ENCODE data around the gene ACOX3.
"Not testable (repeated sequence)": the region's sequence is repeated elsewhere in the genome, so short reads cannot be mapped to it uniquely, and the experiment has no call there.

ACOX3 gene

DNA sequence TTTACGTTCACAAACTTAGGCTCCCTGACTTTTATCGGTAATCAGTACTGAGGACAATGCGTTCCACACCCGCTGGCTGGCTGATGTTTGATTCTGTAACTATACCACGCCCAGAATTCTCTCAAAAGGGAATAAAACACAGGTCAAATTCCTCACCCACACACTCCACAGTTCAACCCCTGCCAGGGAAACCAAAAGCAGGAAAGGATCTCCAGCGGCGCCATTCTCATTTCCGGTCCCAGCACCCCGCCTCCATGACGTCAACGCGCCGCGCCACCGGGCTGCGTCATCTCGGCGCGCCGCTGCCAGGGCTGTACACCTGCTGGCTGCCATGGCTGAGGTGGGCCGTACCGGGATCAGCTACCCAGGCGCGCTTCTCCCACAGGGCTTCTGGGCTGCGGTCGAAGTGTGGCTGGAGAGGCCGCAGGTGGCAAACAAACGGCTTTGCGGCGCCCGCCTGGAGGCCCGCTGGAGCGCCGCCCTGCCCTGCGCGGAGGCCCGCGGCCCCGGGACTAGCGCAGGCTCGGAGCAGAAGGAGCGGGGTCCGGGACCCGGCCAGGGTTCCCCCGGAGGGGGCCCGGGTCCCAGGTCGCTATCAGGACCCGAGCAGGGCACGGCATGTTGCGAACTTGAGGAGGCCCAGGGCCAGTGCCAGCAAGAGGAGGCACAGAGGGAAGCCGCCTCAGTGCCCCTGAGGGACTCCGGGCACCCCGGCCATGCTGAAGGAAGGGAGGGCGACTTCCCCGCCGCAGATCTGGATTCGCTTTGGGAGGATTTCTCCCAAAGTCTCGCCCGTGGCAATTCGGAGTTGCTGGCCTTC, at the start of gene ACOX3, which contains the start of gene TRMT44:
Gene ACOX3 (minus strand): TSS at position 232 of the 820 bp plus-strand sequence. CDS start 24,202 bp downstream, outside the sequence.
Gene TRMT44 (plus strand): TSS at position 286 of the 820 bp plus-strand sequence. CDS start 46 bp downstream, at position 332.
- Histone ChIP-seq H3K4me3 (ENCODE audit: low read length, poor library complexity, severe bottlenecking) (peak within 1 kb of the TSS; percentile 92), H3K36me3 (ENCODE audit: insufficient read depth, low read length) (no peaks in the 10 kb centered on the region), H3K27me3 (ENCODE audit: insufficient read depth, low read length, poor library complexity, severe bottlenecking) (no peaks in the 10 kb centered on the region), H3K4me1 (ENCODE audit: insufficient read depth, low read length, poor library complexity, severe bottlenecking) (peaks cover 27% of the 10 kb centered on the region), H3K9me2 (replicated peaks; ENCODE audit: low read depth, low read length) (no peaks in the 10 kb centered on the region), H3K9me3 (ENCODE audit: insufficient read depth, low read depth, low read length) (no peaks in the 10 kb centered on the region), H3K9ac (ENCODE audit: low read depth, low read length, poor library complexity, severe bottlenecking) (peak within 1 kb of the TSS; percentile 88), H4K20me1 (ENCODE audit: insufficient read depth, low read length, poor library complexity, severe bottlenecking) (peaks cover 4% of the 10 kb centered on the region), H2AFZ (ENCODE audit: low read length) (peak within 1 kb of the TSS; percentile 93), H3K79me2 (ENCODE audit: insufficient read depth, low read length) (peaks cover 61% of the 10 kb centered on the region), H3F3A (ENCODE audit: low read depth) (no peaks in the 10 kb centered on the region), H3K4me2 (ENCODE audit: low read depth, low read length, poor library complexity, severe bottlenecking) (peak within 1 kb of the TSS; percentile 97)
- TF ChIP-seq EZH2phosphoT487 (IDR thresholded peaks at IDR 0.05; ENCODE audit: borderline replicate concordance), result no peak
- TF ChIP-seq, protein P1, sequence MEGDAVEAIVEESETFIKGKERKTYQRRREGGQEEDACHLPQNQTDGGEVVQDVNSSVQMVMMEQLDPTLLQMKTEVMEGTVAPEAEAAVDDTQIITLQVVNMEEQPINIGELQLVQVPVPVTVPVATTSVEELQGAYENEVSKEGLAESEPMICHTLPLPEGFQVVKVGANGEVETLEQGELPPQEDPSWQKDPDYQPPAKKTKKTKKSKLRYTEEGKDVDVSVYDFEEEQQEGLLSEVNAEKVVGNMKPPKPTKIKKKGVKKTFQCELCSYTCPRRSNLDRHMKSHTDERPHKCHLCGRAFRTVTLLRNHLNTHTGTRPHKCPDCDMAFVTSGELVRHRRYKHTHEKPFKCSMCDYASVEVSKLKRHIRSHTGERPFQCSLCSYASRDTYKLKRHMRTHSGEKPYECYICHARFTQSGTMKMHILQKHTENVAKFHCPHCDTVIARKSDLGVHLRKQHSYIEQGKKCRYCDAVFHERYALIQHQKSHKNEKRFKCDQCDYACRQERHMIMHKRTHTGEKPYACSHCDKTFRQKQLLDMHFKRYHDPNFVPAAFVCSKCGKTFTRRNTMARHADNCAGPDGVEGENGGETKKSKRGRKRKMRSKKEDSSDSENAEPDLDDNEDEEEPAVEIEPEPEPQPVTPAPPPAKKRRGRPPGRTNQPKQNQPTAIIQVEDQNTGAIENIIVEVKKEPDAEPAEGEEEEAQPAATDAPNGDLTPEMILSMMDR (conservative IDR thresholded peaks at IDR 0.05; ENCODE audit: low read length), result no peak

DNA sequence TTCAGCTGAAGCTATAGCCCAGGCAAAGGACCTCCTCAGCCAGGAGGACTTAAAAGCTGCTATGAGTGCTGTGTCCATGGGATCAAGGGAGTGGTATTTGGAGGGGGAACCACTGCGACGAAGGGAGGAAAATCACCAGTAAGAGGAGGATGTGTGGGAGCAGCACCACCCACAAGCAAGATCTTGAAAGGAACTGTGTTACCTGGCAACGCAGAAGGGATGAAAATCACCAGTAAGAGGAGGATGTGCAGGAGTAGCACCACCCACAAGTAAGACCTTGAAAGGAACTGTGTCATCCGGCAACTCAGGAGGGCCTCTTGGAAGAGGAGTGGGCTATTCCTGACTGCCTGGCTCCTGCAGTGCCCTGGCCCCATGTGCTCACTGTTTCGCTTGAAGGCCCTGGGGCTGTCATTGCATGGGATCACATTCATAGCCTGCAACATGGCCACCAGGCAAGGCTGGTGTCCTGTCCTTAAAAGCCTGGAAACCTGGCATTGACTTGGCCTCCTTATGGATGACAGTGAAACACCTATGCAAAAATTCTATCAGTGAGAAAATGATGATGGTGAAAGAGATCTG, 48.4 kb upstream of the ACOX3 start:
- Histone ChIP-seq H3K9me3 (ENCODE audit: insufficient read depth, low read depth, low read length) (no peaks in the 10 kb centered on the region), H3K79me2 (ENCODE audit: insufficient read depth, low read length) (no peaks in the 10 kb centered on the region), H3K4me3 (ENCODE audit: low read length, poor library complexity, severe bottlenecking) (no peak overlapping the region), H3K36me3 (ENCODE audit: insufficient read depth, low read length) (no peaks in the 10 kb centered on the region), H4K20me1 (ENCODE audit: insufficient read depth, low read length, poor library complexity, severe bottlenecking) (no peaks in the 10 kb centered on the region), H2AFZ (ENCODE audit: low read length) (no peak overlapping the region), H3K27me3 (ENCODE audit: insufficient read depth, low read length, poor library complexity, severe bottlenecking) (no peaks in the 10 kb centered on the region), H3K9ac (ENCODE audit: low read depth, low read length, poor library complexity, severe bottlenecking) (no peak overlapping the region), H3K4me1 (ENCODE audit: insufficient read depth, low read length, poor library complexity, severe bottlenecking) (no peaks in the 10 kb centered on the region), H3K9me2 (replicated peaks; ENCODE audit: low read depth, low read length) (no peaks in the 10 kb centered on the region), H3K4me2 (ENCODE audit: low read depth, low read length, poor library complexity, severe bottlenecking) (no peak overlapping the region), H3F3A (ENCODE audit: low read depth) (no peaks in the 10 kb centered on the region)
- TF ChIP-seq, protein P1 (conservative IDR thresholded peaks at IDR 0.05; ENCODE audit: low read length), result no peak
- TF ChIP-seq EZH2phosphoT487 (IDR thresholded peaks at IDR 0.05; ENCODE audit: borderline replicate concordance), result no peak

DNA sequence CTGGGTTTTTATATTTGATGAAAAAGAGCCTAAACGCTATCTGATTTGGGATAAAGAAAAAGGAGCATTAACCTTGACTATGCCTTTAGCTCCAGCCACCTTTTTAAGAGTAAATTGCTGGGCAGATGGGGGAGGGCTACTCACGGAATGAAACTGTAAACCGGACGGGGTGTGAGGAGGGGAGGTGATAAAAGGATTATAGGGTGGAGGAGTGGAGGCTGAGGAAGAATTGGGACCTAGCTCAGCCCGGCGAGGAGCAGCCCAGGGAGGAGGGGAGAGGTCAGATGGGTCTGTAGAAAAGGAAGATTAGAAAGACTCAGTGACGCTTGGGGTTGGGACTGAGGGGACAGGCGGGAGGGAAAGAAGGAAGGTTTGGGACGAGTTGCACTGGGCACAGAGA, 46.1 kb upstream of the ACOX3 start:
- H3K9me3 ChIP-seq (ENCODE audit: insufficient read depth, low read depth, low read length); H3K9me2 ChIP-seq (replicated peaks; ENCODE audit: low read depth, low read length); H3K4me2 ChIP-seq (ENCODE audit: low read depth, low read length, poor library complexity, severe bottlenecking); H3K79me2 ChIP-seq (ENCODE audit: insufficient read depth, low read length); H3K4me3 ChIP-seq (ENCODE audit: low read length, poor library complexity, severe bottlenecking); H3K36me3 ChIP-seq (ENCODE audit: insufficient read depth, low read length); H4K20me1 ChIP-seq (ENCODE audit: insufficient read depth, low read length, poor library complexity, severe bottlenecking); H3K4me1 ChIP-seq (ENCODE audit: insufficient read depth, low read length, poor library complexity, severe bottlenecking); H3K9ac ChIP-seq (ENCODE audit: low read depth, low read length, poor library complexity, severe bottlenecking); H3F3A ChIP-seq (ENCODE audit: low read depth); H2AFZ ChIP-seq (ENCODE audit: low read length); H3K27me3 ChIP-seq (ENCODE audit: insufficient read depth, low read length, poor library complexity, severe bottlenecking): not testable (repeated sequence)
